Fibroblast of lung (primary cell): Measurements from ENCODE around the gene SNX32. TPM values are rescaled to one million over a fixed set of nuclear protein-coding genes. Genes with fewer than 3 reads are reported as not detected.

Source experiments
- DNase-seq, 2 donors: peaks; one replicate each; pipeline versions ENCODE4 v3.0.0 to v3.0.0-alpha.2; 2010; ENCODE audit warnings: low read depth in 2 of 2
- H2AFZ ChIP-seq: 2 replicates; pipeline ENCODE4 v1.5.1; 2012; ENCODE audit warnings: low read length, control low read depth, inconsistent platforms
- H3K27ac ChIP-seq: 2 replicates; pipeline ENCODE4 v1.5.1; 2011; ENCODE audit warnings: low read length, control low read depth; ENCODE audit not compliant: insufficient read depth
- H3K27me3 ChIP-seq: 2 replicates; pipeline ENCODE4 v1.5.1; 2011; ENCODE audit warnings: mild to moderate bottlenecking, low read length; ENCODE audit not compliant: control insufficient read depth, insufficient read depth
- H3K36me3 ChIP-seq: 2 replicates; pipeline ENCODE4 v1.5.1; 2011; ENCODE audit warnings: low read length; ENCODE audit not compliant: control insufficient read depth, insufficient read depth
- H3K4me1 ChIP-seq: 2 replicates; pipeline ENCODE4 v1.5.1; 2011; ENCODE audit warnings: low read length; ENCODE audit not compliant: control insufficient read depth, insufficient read depth; ENCODE audit errors: extremely low read depth
- H3K4me2 ChIP-seq: 2 replicates; pipeline ENCODE4 v1.5.1; 2011; ENCODE audit warnings: low read length, control low read depth; ENCODE audit not compliant: insufficient read depth; ENCODE audit errors: extremely low read depth
- H3K4me3 ChIP-seq, 4 experiments: fragments of 200-600 bp in 1 of 4; sonication (generic) in 1 of 4; replicated peaks in 1 of 4; 2 replicates each; pipeline ENCODE4 v1.5.1; 2011 to 2016; ENCODE audit warnings: low read length in 4 of 4, low read depth in 3 of 4, mild to moderate bottlenecking in 3 of 4, control low read depth in 2 of 4, inconsistent platforms in 1 of 4, mixed read lengths in 1 of 4; ENCODE audit not compliant: insufficient read depth in 1 of 4; ENCODE audit errors: control extremely low read depth in 1 of 4
- H3K79me2 ChIP-seq: 2 replicates; pipeline ENCODE4 v1.5.1; 2012; ENCODE audit warnings: mild to moderate bottlenecking, low read length, inconsistent platforms; ENCODE audit not compliant: control insufficient read depth, insufficient read depth
- H3K9ac ChIP-seq: 2 replicates; pipeline ENCODE4 v1.5.1; 2011; ENCODE audit warnings: mild to moderate bottlenecking, low read length, control low read depth; ENCODE audit not compliant: insufficient read depth
- H3K9me3 ChIP-seq: 2 replicates; pipeline ENCODE4 v1.5.1; 2012; ENCODE audit warnings: low read depth, low read length; ENCODE audit not compliant: control insufficient read depth, insufficient read depth
- H4K20me1 ChIP-seq: 2 replicates; pipeline ENCODE4 v1.5.1; 2011; ENCODE audit warnings: low read length; ENCODE audit not compliant: control insufficient read depth, insufficient read depth; ENCODE audit errors: extremely low read depth
- CTCF ChIP-seq, 2 donors: IDR thresholded peaks in 1 of 2; conservative IDR thresholded peaks in 1 of 2; 1 replicate in 1 of 2; 2 replicates in 1 of 2; pipeline ENCODE4 v1.5.1; 2011 to 2012; ENCODE audit warnings: low read length in 2 of 2, control low read depth in 1 of 2, inconsistent platforms in 1 of 2, low read depth in 1 of 2, mild to moderate bottlenecking in 1 of 2
- EZH2 ChIP-seq: IDR thresholded peaks from 2 replicates; pipeline ENCODE4 v1.5.1; 2012; ENCODE audit warnings: low read length, control low read depth, mild to moderate bottlenecking; ENCODE audit errors: missing control alignments
- polyA plus RNA-seq, 2 donors: library from polyadenylated mRNA; depleted of rRNA in 1 of 2; stranded (reverse) in 1 of 2; unstranded in 1 of 2; fragments of >200 nt; gene quantifications; 2 replicates each; pipeline ENCODE4 v1.2.1, GENCODE V29; 2011 to 2012; ENCODE audit warnings: missing spikeins in 1 of 2
- total RNA-seq: library from RNA; depleted of rRNA; stranded (reverse); fragments of >200 nt; gene quantifications from 2 replicates; pipeline ENCODE4 v1.2.1, GENCODE V29; 2014

SNX32 gene
- total and polyA plus RNA-seq, 2 donors (not counting 1 experiment from before 2014, with no cell fraction given), result 0.33 to 3.1 TPM

GRCh38 chr11:65883786-65884715, 50.3 kb downstream of the SNX32 start:
- Histone ChIP-seq H3K9me3 (no peaks in the 10 kb centered on the region), H3K27ac (no peak overlapping the region), H3K27me3 (no peaks in the 10 kb centered on the region), H4K20me1 (no peaks in the 10 kb centered on the region), H3K9ac (no peak overlapping the region), H2AFZ (no peak overlapping the region), H3K4me3 (no peak overlapping the region), H3K79me2 (peaks cover 25% of the 10 kb centered on the region), H3K4me1 (peaks cover 7% of the 10 kb centered on the region), H3K36me3 (peaks cover 35% of the 10 kb centered on the region), H3K4me2 (no peak overlapping the region)
- DNase-seq, result no peak
- TF ChIP-seq CTCF (conservative IDR thresholded peaks at IDR 0.05 in 1 of 2, IDR thresholded peaks at IDR 0.05 in 1 of 2; ENCODE audit: low read depth in 1 of 2, low read length in 2 of 2), result no peak
- no peak for TF ChIP-seq EZH2

- H3K9ac ChIP-seq, result no peak overlapping the region
- H3K27me3 ChIP-seq, result no peaks in the 10 kb centered on the region
- no peak overlapping the region for H3K27ac ChIP-seq
- peak overlapping the region; percentile 15 for H3K4me2 ChIP-seq
- peaks cover 35% of the 10 kb centered on the region for H3K36me3 ChIP-seq
- no peaks in the 10 kb centered on the region for H4K20me1 ChIP-seq
- DNase-seq, result peak; percentile 61 to 72
- H3K9me3 ChIP-seq, result no peaks in the 10 kb centered on the region
- no peak overlapping the region for H3K4me3 ChIP-seq
- peaks cover 25% of the 10 kb centered on the region for H3K79me2 ChIP-seq
- H2AFZ ChIP-seq, result no peak overlapping the region
- TF ChIP-seq CTCF (conservative IDR thresholded peaks at IDR 0.05 in 1 of 2, IDR thresholded peaks at IDR 0.05 in 1 of 2; ENCODE audit: low read depth in 1 of 2, low read length in 2 of 2) (peak; percentile 99), EZH2 (no peak)
- peaks cover 9% of the 10 kb centered on the region for H3K4me1 ChIP-seq
Measured at GRCh38 chr11:65884716-65885092, 50.9 kb downstream of the SNX32 start.

GRCh38 chr11:65885231-65885630, 51.5 kb downstream of the SNX32 start:
- Histone ChIP-seq H3K4me3 (no peak overlapping the region), H3K36me3 (peaks cover 35% of the 10 kb centered on the region), H3K27me3 (no peaks in the 10 kb centered on the region), H3K27ac (no peak overlapping the region), H3K79me2 (peaks cover 25% of the 10 kb centered on the region), H4K20me1 (no peaks in the 10 kb centered on the region), H2AFZ (no peak overlapping the region), H3K9ac (no peak overlapping the region), H3K4me2 (no peak overlapping the region), H3K4me1 (peaks cover 14% of the 10 kb centered on the region), H3K9me3 (no peaks in the 10 kb centered on the region)
- TF ChIP-seq EZH2 (no peak), CTCF (conservative IDR thresholded peaks at IDR 0.05 in 1 of 2, IDR thresholded peaks at IDR 0.05 in 1 of 2; ENCODE audit: low read depth in 1 of 2, low read length in 2 of 2) (no peak)
- DNase-seq, result no peak
